Left colon (tissue), 2 donors: Measurements from ENCODE around the gene ABCA7. TPM values are rescaled to one million over a fixed set of nuclear protein-coding genes. Genes with fewer than 3 reads are reported as not detected.
"Not testable (repeated sequence)": the region's sequence is repeated elsewhere in the genome, so short reads cannot be mapped to it uniquely, and the experiment has no call there.

Source experiments
- ATAC-seq: fragments of 200-7000 bp; cut with Tn5 transposase; one replicate; pipeline ENCODE4 v1.9.1; 2020; ENCODE audit warnings: mild to moderate bottlenecking, moderate library complexity
- DNase-seq, 2 donors: peaks; one replicate each; pipeline ENCODE4 v3.0.0-alpha.2; 2020
- intact Hi-C, 2 donors: fragments of 100-400 bp; cut with DNase I in 1 of 2; cut with micrococcal nuclease in 1 of 2; formaldehyde crosslinking; loops; one replicate each; pipeline versions ENCODE4 v1.11.2 to v1.14.0; 2022; cut with DNase I, micrococcal nuclease
- total RNA-seq, 2 donors: library from RNA; stranded (reverse); fragmentation: NEBNext Ultra II Directional; extraction: Animal tissue kit (Norgen Biotek cat#: 25700); gene quantifications; one replicate each; pipeline ENCODE4 v1.2.1, GENCODE V29; 2021
- donor health status: DM: no; HTN: no; CAD: no.
- donor health status: DM: yes; HTN: yes; CAD: no.

The ABCA7 gene
- total RNA-seq, 2 donors from 2014 or later, result 23.3 to 35.1 TPM

DNA sequence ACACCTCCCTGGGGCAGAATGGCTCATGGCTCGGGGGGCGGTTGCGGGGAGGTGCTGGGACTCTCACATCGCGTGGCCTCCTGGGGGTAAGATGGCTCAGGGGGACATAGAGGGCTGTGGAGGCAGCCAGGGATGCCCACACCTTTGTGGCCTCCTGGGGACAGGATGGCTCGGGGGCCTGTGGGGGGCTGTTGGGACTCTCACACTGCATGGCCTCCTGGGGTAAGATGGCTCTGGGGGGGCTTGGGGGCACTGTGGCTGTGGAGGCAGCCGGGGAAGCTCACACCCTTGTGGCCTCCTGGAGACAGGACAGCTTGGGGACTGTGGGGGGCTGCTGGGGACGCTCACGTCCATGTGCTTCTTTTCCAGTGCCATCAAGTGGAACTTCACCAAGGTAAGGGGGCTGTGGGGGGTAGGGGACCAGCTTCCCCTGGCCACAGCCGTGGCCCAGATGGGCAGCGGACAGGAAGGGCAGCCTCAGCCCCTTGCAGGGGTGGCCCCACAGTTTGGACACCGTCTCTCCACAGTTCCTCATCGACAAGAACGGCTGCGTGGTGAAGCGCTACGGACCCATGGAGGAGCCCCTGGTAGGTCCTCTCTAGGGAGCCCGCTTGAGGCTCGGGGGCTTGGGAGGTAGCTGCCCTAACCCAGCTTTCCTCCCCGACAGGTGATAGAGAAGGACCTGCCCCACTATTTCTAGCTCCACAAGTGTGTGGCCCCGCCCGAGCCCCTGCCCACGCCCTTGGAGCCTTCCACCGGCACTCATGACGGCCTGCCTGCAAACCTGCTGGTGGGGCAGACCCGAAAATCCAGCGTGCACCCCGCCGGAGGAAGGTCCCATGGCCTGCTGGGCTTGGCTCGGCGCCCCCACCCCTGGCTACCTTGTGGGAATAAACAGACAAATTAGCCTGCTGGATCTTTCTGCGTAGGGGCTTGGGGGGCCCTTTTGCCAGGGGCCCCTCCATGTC is 66.2 kb downstream of the ABCA7 start:
- intact Hi-C loops, result no loop called here
- ATAC-seq, result no peak
- DNase-seq, result no peak

DNA sequence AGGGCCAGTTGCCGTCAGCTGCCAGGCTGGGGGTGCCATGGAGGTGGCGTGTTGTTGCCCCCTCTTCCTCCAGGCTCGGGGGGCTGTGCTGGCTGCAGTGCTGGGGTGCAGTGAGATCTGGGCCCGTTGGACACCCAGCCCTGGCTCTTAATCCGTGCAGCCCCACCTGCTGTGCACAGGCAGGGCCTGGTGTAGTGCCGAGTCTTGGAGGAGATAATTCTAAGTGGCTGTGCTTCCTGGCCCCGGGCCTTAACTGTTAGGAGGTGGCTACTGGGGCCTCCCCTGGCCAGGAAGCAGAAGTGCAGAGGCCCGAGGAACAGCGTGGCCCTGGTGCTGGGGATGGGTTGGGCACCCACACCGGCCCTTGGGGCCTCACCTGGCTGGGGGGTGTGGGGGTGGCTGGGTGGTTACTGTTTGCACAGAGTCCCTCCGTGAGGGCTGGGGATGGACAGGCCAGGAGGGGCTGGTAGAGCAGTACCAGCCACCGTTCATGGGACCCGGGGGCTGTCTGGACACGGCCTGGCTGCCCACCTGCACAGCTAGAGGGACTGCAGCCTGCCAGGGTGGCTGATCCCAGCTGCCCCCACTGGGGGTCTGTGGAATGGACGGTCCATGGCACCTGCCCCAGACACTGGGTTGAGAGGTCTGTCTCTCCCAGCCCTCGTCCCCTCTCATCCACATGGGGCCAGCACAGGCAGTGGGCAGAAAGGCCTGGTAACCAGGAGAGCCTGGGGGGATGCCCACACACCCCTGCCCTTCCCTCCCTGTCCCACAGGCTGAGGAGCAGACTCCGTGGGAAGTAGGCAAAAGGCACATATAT is 67.1 kb downstream of the ABCA7 start:
- DNase-seq (no peak), ATAC-seq (no peak)
- intact Hi-C loops, result no loop called here

DNA sequence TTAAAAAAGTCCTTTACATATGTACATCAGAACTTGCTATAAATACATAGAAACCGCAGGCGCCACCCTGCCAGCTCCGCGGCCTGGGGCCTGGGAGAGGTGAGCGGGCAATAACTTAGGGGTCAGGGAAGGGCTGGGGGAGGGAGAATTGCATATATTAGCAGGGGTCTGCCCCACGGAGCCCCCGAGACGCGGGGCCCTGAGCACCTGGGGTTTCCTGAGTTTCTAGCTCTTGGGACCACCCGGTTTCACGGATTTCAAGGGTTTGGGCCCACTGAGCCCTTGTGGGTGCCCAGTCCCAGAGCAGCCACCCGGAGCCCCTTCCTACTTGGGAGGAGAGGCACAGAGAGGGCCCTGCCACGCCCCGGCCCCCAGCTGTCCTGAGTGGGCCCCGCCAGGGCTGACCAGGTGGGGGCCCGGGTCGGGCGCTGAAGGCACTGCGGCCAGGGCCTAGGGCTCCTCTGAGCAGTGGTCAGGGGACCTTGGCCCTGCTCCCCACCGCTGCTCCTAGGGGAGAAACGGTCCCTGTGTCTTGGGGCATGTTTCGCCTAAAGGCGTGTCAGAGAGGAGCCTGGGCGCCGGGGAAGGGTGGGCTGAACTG is 67.9 kb downstream of the ABCA7 start:
- ATAC-seq, result no peak
- DNase-seq, result no peak
- intact Hi-C loops, result no loop called here

DNA sequence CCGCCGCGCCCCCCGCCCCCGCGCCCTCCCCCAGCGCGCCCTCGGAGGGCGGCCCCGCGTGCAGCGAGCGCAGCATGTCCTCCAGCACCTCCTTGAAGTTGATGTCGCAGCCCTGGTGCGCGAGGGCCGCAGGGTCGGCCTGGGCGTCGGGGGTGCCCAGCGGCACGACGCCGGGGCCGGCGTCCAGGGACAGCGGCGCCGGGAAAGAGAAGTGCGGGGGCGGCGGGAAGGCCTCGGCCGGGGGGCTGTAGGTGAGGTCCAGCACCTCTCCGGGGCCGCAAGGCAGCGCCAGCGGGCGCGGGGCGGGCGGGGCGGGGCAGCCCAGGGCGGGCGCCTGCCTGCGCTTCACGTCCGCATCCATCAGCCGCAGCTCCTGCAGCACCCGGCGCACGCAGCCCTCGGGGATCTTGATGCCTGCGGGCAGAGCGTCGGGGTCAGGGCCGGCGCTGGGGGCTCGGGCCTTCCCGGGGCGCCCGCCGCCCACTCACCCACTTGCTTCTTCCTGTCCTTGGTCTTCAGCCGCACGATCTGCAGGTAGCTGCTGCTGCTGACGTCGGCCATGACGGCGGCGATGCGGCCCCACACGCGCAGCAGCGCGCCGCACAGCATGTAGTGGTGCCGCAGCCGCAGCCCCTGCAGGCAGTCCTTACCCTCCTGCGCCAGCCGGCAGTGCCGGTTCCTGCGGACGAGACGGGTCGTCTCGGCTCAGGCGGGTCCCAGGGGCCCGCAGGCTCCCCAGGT is 68.6 kb downstream of the ABCA7 start:
- intact Hi-C loops, result no loop called here
- DNase-seq (no peak), ATAC-seq (no peak)

- ATAC-seq, result no peak
- intact Hi-C loops, result no loop called here
- no peak for DNase-seq
Measured at GRCh38 chr19:1109032-1109551, 69.2 kb downstream of the ABCA7 start.

DNA sequence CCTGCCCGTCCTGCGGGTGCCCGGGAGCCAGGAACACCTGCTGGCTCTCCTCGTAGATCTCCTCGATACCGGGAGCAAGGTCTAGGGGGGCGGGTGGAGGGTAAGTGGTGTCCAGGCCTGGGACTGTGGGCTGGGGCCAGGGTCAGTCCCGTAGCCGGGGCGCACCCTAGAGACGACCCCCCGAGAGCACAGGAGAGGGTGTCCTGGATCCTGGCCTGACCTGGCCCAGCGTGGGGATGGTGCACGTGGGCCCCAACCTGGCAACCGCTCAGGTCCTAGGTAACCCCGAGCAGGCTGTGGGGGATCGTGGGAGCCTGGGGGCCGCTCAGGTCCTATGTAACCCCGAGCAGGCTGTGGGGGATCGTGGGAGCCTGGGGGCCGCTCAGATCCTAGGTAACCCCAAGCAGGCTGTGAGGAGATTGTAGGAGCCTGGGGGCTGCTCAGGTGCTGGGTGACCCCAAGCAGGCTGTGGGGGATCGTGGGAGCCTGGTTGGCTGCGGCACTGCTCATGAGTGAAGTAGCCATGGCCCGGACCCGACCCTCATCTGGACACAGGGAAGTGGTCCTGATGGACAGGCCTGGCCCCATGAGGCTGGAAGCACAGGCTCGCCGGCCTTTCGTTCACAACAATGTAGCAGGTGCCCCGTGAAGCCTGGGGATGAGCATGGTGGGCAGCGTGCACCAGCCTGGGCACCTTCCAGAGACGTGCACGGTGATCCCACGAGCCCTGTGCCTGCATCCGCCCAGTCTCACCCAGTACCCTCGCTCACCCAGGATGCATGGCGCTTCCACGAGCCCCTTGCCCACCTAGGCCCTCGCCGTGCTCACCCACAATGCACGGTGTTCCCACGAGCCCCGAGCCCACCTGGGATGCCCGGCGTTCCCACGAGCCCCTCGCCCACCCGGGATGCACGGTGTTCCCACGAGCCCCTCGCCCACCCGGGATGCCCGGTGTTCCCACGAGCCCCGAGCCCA is 70.1 kb downstream of the ABCA7 start:
- intact Hi-C loops, result loop anchor here in 1 of 2 donors (5.0 kb wide), 1 partner anchor 72 kb away; no protein-coding TSS in a partner anchor
- DNase-seq (no peak), ATAC-seq (no peak)

- DNase-seq, result no peak
- no peak for ATAC-seq
- intact Hi-C loops, result loop anchor here in 1 of 2 donors (5.0 kb wide), 1 partner anchor 71 kb away; no protein-coding TSS in a partner anchor
Measured at GRCh38 chr19:1110809-1111640, 71.1 kb downstream of the ABCA7 start.

DNA sequence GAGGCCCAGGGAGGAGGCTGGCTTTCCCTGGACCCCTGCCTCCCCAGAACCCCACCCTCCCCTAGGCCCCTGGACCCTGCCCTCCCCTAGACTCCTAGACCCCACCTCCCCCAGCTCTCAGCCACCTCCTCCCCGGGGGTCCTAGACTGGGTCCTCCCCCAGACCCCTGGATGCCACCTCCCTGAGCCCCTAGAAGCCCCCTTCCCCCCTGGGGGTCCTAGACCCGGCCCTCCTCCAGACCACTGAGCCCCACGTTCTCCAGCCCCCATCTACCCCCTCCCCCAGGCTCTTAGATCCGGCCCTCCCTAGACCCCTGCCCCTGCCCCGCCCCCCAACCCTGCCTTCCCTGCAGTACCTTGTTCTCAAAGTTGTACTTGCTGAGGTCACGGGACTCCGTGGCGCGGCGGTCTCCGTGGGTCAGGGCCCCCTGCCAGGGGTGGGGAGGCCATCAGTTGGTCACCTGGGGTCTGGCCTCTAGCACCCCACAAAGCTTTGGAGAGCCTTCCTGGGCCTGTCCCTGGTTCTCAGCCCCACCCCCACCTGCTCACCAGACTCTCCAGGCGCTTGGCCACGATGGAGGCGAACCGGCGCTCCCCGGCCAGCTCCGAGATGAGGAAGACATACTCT is 71.8 kb downstream of the ABCA7 start:
- intact Hi-C loops, result loop anchor here in 1 of 2 donors (5.0 kb wide), 1 partner anchor 71 kb away; no protein-coding TSS in a partner anchor
- peak in 1 of 2 donors; percentile 37 for DNase-seq
- ATAC-seq, result no peak

- ATAC-seq (peak; percentile 79), DNase-seq (peak; percentile 90 to 92)
- intact Hi-C loops, result loop anchor here in 1 of 2 donors (5.0 kb wide), 1 partner anchor 70 kb away; no protein-coding TSS in a partner anchor
Measured at GRCh38 chr19:1112268-1113029, 72.5 kb downstream of the ABCA7 start.

DNA sequence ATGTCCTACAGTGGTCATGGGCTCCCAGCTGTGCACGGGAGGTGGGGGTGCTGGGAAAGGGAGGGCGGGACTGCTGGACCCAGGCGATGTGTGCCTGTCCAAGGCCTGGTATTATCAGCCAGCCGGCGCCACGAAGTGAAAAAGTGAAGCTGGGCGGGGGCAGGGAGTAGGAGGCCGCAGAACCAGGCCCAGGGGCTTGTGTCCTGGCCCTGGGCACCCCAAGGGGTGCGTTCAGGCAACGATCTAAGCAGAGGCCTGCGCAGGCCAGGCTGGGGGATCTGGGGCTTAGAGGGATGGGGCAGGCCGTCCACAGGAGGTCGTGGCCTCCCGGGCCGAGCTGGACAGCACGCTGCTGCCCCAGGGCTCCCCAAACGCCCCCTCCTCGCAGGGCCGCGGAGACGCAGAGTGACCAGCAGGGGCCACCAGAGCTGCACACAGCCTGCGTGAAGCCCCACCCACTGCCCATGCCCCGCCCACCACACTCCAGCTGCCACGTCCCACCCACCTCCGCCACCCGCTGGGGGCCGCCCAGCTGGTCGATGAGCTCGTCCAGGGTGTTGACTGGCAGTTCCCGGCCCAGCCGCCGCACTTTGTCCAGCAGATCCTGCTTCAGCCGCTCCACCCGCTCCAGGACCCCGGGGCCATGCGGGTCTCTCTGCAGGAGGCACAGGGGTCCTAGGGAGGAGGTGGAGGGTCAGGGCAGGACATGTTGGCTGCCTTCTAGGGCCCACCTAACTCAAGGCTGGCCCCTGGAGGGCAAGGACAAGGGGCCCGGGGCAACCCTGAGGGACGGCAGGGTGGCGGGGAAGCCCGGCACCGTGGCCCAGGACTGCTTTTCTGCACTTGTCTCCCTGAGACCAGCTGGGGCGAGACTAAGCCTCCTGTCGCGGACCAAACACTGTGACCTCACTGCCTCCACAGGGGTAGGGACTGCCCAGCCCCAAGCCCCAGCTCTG is 73.4 kb downstream of the ABCA7 start:
- peak; percentile 87 for ATAC-seq
- intact Hi-C loops, result loop anchor here in 1 of 2 donors (5.0 kb wide), 1 partner anchor 69 kb away; no protein-coding TSS in a partner anchor

DNA sequence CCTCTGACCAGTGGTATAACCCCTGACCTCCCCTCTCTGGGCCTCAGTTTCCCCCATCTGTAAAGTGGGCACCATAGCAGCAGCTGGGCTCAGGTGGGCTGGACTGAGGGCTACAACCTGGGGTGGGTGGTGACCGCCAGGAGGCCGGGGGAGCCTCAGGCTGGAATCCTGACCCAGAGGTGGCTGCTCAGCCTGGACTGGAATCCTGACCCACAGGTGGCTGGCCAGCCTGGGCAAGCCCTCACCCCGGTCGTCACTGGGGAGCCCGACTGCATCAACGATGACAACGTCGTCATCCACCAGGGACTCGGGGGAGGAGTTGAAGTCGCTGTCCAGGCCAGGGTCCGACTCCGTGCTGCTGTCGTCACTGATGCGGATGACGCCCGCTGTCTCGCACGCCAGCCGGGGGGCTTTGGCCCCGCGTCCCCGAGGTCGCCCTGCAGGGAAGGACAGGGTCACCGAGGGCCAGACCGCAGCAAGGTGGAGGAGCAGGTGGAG is 74.1 kb downstream of the ABCA7 start:
- peak; percentile 27 to 39 for DNase-seq
- intact Hi-C loops, result loop anchor here in 1 of 2 donors (5.0 kb wide), 1 partner anchor 68 kb away; no protein-coding TSS in a partner anchor
- ATAC-seq, result no peak

More for the DNA sequence above, 73.4 kb downstream of the ABCA7 start:
- DNase-seq, result peak; percentile 97 to 99

DNA sequence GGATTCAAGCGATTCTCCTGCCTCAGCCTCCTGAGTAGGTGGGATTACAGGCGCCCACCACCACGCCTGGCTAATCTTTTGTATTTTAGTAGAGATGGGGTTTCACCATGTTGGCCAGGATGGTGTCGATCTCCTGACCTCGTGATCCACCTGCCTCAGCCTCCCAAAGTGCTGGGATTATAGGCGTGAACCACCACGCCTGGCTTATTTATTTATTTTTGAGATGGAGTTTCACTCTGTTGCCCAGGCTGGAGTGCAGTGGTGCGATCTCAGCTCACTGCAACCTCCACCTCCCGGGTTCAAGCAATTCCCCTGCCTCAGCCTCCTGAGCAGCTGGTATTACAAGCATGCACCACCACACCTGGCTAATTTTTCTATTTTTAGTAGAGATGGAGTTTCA is 74.8 kb downstream of the ABCA7 start:
- DNase-seq, ATAC-seq: not testable (repeated sequence)
- intact Hi-C loops, result loop anchor here (5.0 kb wide), 2 partner anchors 68 to 78 kb away; no protein-coding TSS in a partner anchor
